Measurements from ENCODE around the gene HYCC1.
"Not testable (repeated sequence)": the region's sequence is repeated elsewhere in the genome, so short reads cannot be mapped to it uniquely, and the experiment has no call there.

Gene HYCC1
- total RNA-seq = 35.3 to 52.5 (median 43.3) reads per million in 4 experiments

GRCh38 chr7:23013715-23014649, at the start of gene HYCC1:
HYCC1 (minus strand) TSS chr7:23014130; CDS start chr7:22991111, 23,019 bp downstream.
- peak; percentile 98 for DNase-seq

- no peak for DNase-seq
Measured at GRCh38 chr7:23062452-23062851, 48.5 kb upstream of the HYCC1 start.

- DNase-seq = no peak
Measured at GRCh38 chr7:23061327-23061726, 47.4 kb upstream of the HYCC1 start.

- DNase-seq = no peak
Measured at GRCh38 chr7:23058408-23059096, 44.6 kb upstream of the HYCC1 start.

GRCh38 chr7:23055582-23056178, 41.8 kb upstream of the HYCC1 start:
- peak; percentile 3 for DNase-seq

GRCh38 chr7:23051124-23051485, 37.2 kb upstream of the HYCC1 start:
- not testable (repeated sequence) for DNase-seq

GRCh38 chr7:23046336-23046735, 32.4 kb upstream of the HYCC1 start:
- not testable (repeated sequence) for DNase-seq

GRCh38 chr7:23045086-23045485, 31.2 kb upstream of the HYCC1 start:
- not testable (repeated sequence) for DNase-seq

GRCh38 chr7:23044581-23044980, 30.7 kb upstream of the HYCC1 start:
- DNase-seq = no peak

- DNase-seq = no peak
Measured at GRCh38 chr7:23043441-23043840, 29.5 kb upstream of the HYCC1 start.

GRCh38 chr7:23039674-23040073, 25.7 kb upstream of the HYCC1 start:
- not testable (repeated sequence) for DNase-seq

GRCh38 chr7:23035542-23036371, 21.8 kb upstream of the HYCC1 start:
- DNase-seq = not testable (repeated sequence)

- no peak for DNase-seq
Measured at GRCh38 chr7:23027261-23027660, 13.3 kb upstream of the HYCC1 start.

- no peak for DNase-seq
Measured at GRCh38 chr7:23026164-23026563, 12.2 kb upstream of the HYCC1 start.

- DNase-seq = no peak
Measured at GRCh38 chr7:23024454-23024853, 10.5 kb upstream of the HYCC1 start.

GRCh38 chr7:23022851-23023250, 8.9 kb upstream of the HYCC1 start:
- no peak for DNase-seq

- DNase-seq = no peak
Measured at GRCh38 chr7:23022258-23022769, 8.4 kb upstream of the HYCC1 start.

GRCh38 chr7:23021596-23021995, 7.7 kb upstream of the HYCC1 start:
- DNase-seq = no peak

- DNase-seq = no peak
Measured at GRCh38 chr7:23020742-23021401, 6.9 kb upstream of the HYCC1 start.

- DNase-seq = no peak
Measured at GRCh38 chr7:23018750-23019149, 4.8 kb upstream of the HYCC1 start.

GRCh38 chr7:23017309-23017708, 3.4 kb upstream of the HYCC1 start:
- DNase-seq = no peak
